ENCODE measurements around the gene MARCHF6.
"Not testable (repeated sequence)": the region's sequence is repeated elsewhere in the genome, so short reads cannot be mapped to it uniquely, and the experiment has no call there.

Gene MARCHF6

GRCh38 chr5:10324518-10325370 lies 28.8 kb upstream of the MARCHF6 start:
- DNase-seq (ENCODE audit: low spot score): no peak

DNA sequence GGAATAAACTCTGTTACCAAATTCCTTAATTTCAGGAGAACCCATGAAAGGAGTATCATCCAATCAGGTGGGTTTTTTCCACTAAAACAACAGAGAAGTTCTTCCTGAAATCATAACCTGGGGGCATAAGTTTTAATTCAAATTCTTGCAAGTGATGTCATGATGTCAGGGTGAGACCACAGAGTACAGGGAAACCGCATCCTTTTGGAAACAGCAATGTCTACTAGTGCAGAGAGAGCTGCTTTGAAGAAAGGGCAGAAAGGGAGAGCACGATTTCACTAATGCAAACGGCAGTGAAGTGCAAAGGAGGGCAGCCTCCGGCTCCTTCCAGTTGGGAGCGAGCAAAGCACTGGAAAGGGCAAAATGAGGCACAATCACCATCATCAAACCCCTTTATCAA lies 25.2 kb upstream of the MARCHF6 start:
- no peak for DNase-seq (ENCODE audit: low spot score)

DNA sequence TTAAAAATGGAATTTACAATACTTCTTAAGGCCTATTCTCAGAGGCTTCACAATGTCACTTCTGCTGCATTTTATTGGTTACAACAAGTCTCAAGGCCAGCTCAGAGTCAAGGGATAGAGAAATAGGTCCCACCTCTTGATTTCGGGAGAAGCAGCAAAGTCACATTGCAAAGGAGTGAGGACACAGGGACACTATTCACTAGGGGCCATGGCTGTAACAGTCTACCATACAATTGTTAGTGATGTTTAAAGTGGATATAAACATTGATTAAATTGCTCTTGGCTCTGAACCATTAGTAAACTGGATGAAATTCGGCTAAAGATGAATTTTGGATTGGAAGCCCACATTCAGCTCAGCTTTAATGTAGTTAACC lies 24.1 kb upstream of the MARCHF6 start:
- no peak for DNase-seq (ENCODE audit: low spot score)

DNA sequence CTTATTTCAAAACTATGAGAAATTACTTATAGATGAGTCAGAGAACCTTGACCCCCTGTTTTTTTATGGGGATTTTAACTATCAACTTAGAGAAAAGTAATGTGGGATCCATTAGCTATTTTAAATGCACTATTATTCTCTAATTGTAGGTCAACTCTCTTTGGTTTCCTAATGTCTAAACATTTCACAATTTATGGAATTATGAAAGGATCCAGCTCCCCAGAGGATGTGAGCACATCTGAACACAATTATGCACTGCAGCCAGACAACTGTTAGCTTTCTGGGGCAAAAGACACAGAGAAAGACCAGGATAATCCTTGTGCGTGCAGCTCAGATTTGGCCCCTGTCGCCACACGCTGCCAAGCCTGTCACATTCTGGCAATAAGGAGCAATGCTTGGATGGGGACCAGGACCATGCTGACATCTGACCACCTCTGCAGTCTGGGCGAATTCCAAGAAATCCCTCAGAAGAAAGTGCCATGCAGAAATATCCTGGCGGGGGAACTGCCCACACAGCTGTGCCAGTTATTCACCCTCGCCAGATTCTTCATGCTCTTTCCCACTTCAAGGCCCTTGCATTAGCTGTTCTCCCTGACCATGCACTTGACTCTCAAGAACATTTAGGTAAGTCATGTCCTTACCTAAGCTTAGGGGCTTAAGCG lies 23.5 kb upstream of the MARCHF6 start:
- no peak for DNase-seq (ENCODE audit: low spot score)

- DNase-seq (ENCODE audit: low spot score): no peak
Observed at GRCh38 chr5:10330511-10331230, 22.8 kb upstream of the MARCHF6 start.

DNA sequence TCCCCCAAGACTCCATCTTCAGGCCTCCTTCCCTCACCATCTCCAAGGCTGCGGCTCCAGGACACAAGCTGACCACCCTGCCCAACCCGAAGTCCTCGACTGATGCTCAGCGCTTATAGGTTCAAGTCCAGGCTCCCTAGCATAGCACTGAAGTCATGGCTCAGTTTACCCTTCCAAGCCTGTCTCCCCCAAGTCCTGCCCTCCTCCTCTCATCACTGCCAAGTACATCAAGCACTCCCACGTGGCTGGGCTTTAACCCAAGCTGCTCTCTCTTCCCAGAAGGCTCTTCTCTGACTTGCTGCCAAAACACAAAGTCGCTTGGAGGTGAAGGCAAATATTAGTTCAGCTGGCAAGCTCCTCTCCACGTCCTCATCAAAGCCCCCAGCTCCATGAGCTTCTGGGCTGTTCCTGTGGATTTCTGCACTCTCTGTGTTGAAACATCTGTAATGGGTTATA lies 22.1 kb upstream of the MARCHF6 start:
- DNase-seq (ENCODE audit: low spot score): peak; percentile 56

DNA sequence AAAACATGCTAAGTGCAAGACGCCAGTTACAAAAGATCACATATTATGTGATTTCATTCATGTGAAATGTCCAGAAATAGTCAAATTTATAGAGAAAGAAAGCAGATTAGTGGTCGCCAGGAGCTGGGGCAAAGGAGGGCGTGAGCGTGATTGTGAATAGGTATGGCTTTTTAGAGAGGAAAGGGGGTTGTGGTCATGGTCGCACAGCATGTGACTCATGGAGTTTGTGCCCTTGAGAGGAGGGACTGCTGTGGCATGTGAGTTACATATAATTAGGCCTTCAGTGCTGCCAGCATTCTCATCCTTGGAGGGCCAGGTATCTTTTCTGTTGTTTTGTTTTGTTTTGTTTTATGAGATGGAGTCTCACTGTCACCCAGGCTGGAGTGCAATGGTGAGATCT lies 21.2 kb upstream of the MARCHF6 start:
- DNase-seq (ENCODE audit: low spot score): no peak

DNA sequence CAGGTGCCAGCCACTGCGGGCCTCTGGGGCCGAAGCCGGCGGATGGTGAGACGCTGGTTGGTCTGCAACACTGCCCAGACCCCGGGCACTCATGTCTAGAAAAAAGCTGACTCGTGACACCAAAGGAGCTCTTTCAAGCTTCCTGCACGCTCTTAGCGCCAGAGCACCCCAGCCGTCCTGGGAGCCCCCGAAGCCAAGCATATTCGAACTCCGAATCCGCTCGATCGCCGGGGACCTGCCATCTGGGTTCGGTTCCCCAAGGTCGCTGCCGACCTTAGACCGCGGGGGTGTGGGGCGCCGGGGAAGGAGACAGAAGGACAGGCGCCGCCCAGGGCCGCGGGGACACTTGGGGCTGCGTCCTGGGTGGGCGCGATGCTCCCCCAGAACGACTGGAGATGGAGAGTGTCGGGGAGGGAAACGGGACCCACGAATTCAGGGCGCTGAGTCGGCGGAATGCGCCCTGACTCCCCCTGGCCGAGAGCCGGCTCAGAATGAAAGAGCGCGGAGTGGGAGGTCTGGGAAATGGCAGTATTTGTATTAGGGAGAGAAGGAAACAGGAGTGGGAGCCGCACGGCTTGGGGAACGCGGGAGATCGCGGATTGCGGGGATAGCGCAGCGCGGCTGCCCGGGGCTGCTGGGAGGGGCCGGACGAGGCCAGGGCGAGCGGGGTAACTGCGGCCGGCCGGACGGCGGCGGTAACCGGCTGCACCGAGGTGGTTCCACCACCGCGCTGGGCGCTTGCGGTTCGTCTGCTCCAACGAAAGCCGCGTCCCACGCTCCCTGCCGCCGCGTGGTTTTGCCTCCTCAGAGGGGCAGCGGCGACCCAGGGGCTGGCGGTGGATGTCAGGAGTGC lies 20.1 kb upstream of the MARCHF6 start:
- no peak for DNase-seq (ENCODE audit: low spot score)

GRCh38 chr5:10334831-10335230 lies 18.7 kb upstream of the MARCHF6 start:
- DNase-seq (ENCODE audit: low spot score): no peak

GRCh38 chr5:10335711-10336470 lies 17.6 kb upstream of the MARCHF6 start:
- DNase-seq (ENCODE audit: low spot score): no peak

DNA sequence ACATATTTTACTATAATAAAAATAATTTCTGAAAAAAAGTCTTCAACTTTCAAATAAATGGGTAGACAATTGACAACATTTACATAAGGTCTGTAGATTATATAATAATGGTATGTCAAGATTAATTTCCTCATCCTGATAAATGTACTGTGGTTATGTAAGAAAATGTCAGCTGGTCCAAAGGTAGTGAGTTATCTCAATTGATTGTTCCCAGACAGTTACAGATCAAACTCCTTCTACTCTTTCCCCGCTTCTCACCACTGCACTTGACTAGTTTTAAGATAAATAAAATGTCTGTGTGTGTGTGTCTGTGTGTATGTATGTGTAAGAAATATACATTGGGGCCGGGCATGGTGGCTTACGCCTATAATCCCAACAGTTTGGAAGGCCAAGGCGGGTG lies 16.4 kb upstream of the MARCHF6 start:
- DNase-seq (ENCODE audit: low spot score): no peak

GRCh38 chr5:10337986-10338385 lies 15.5 kb upstream of the MARCHF6 start:
- no peak for DNase-seq (ENCODE audit: low spot score)

GRCh38 chr5:10338686-10339057 lies 14.8 kb upstream of the MARCHF6 start:
- no peak for DNase-seq (ENCODE audit: low spot score)

DNA sequence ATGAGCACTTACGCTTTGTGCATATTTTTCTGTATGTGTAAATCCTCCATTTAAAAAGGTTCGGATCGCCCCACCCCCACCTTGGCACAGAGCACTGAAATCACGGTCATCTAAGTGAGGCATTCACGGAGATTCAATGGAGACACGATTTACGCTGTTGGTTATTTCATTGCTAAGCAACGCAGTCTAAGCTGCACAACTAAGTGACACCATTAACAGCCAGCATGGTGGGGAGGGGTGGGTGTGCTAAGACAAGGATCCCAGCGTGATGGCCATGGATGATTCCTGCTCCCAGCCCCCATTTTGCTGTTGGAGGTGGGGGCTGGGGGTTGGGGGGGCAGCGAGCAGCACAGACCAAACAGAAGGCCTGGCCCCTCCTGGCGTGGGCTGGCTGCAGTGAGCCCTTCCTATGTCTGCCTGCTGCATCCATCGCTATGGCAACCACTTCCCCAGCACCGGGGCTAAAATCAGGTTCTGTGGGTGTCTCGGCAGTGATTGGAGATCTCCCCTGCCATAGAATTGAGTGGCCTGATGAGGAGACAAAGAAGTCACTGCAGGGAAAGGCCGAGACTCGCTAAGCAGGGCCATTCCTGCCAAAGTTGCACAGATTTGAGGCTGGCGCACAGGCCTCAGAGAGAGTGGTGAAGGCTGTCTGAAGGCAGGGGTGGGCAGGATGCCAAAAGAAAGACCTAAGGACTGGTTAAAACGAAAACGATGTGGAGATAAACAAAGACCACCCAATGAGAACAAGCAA lies 14.3 kb upstream of the MARCHF6 start:
- no peak for DNase-seq (ENCODE audit: low spot score)

- no peak for DNase-seq (ENCODE audit: low spot score)
Observed at GRCh38 chr5:10339958-10340357, 13.5 kb upstream of the MARCHF6 start.

GRCh38 chr5:10343486-10343885 lies 10.0 kb upstream of the MARCHF6 start:
- no peak for DNase-seq (ENCODE audit: low spot score)

- DNase-seq (ENCODE audit: low spot score): not testable (repeated sequence)
Observed at GRCh38 chr5:10344461-10345106, 8.9 kb upstream of the MARCHF6 start.

GRCh38 chr5:10348258-10348657 lies 5.2 kb upstream of the MARCHF6 start:
- DNase-seq (ENCODE audit: low spot score): no peak

DNA sequence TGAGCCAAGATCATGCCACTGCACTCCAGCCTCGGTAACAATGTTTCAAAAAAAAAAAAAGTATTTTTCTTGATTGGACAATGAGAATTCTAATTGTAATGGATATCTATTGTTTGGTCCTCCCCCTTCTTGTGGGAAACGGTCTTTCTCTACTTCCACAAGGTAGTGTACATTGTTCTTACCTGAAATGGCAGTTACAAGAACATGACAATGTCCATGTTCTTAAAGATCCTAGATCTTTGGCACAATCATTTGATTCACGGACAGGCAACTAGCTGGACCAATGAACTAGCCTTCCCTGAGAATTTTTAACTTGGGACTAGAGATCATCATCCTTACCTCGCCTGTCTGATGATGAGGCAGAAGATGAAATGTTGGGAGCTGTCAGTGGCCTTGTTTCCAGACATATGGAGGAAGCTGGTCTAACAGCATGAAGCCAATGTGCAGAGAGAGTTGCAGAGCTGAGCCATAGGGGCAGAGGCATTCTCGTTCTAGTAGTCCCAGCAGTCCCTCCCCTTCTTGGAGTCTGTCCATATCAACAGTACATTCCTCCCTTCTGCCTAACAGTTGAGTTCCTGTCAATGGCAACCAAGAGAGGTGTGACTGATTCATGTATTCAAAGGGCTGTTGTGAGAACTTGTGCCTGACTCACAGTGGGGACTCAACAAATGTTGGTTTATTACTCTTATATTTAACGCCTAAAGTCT lies 2.1 kb upstream of the MARCHF6 start:
- no peak for DNase-seq (ENCODE audit: low spot score)
